Tibial artery (tissue), 4 donors: ENCODE data around the gene LMLN.

Experiments used
- DNase-seq, 2 donors: peaks; one replicate each; pipeline ENCODE4 v3.0.0-alpha.2; 2019
- H3K27ac ChIP-seq, 2 donors: fragments of 200-600 bp; sonication (generic) in 1 of 2; 1 replicate in 1 of 2; 2 replicates in 1 of 2; pipeline ENCODE4 v1.5.1; 2018 to 2019; ENCODE audit warnings: mild to moderate bottlenecking in 1 of 2
- H3K27me3 ChIP-seq, 2 donors: fragments of 200-600 bp; sonication (generic) in 1 of 2; one replicate each; pipeline versions ENCODE4 v1.5.1 to v1.6.0; 2016 to 2019
- H3K36me3 ChIP-seq, 3 donors: fragments of 200-600 bp; sonication (generic) in 2 of 3; one replicate each; pipeline ENCODE4 v1.5.1; 2016 to 2019; ENCODE audit warnings: mild to moderate bottlenecking in 2 of 3
- H3K4me1 ChIP-seq, 4 donors: fragments of 200-600 bp; sonication (generic) in 2 of 4; 1 replicate in 3 of 4; 2 replicates in 1 of 4; pipeline ENCODE4 v1.5.1; 2016 to 2019
- H3K4me3 ChIP-seq, 2 donors: fragments of 200-600 bp; sonication (generic) in 1 of 2; 1 replicate in 1 of 2; 2 replicates in 1 of 2; pipeline ENCODE4 v1.5.1; 2018 to 2019; ENCODE audit warnings: mild to moderate bottlenecking in 2 of 2
- H3K9me3 ChIP-seq, 3 donors: fragments of 200-600 bp; sonication (generic) in 1 of 3; one replicate each; pipeline ENCODE4 v1.5.1; 2016 to 2019
- intact Hi-C: fragments of 100-400 bp; cut with DNase I; formaldehyde crosslinking; loops from one replicate; pipeline ENCODE4 v1.15.0; 2023; ENCODE audit warnings: low total_unique reads
- TF ChIP-seq, protein P1 (sequence below), 2 experiments: fragments of 200-600 bp in 1 of 2; fragments of 450-650 bp in 1 of 2; IDR thresholded peaks; one replicate each; pipeline ENCODE4 v1.5.1; 2017 to 2019; ENCODE audit warnings: antibody characterized with exemption in 2 of 2, mild to moderate bottlenecking in 1 of 2, moderate library complexity in 1 of 2

Gene LMLN

GRCh38 chr3:197936819-197937384 lies 23.1 kb upstream of the LMLN start:
- DNase-seq: no peak
- Histone ChIP-seq H3K4me3 (no peak overlapping the region), H3K36me3 (peaks cover 0 to 2% (median 0%) of the 10 kb centered on the region in 3 donors), H3K4me1 (no peaks in the 10 kb centered on the region), H3K27ac (no peak overlapping the region), H3K27me3 (no peaks in the 10 kb centered on the region), H3K9me3 (no peaks in the 10 kb centered on the region)
- TF ChIP-seq, protein P1, sequence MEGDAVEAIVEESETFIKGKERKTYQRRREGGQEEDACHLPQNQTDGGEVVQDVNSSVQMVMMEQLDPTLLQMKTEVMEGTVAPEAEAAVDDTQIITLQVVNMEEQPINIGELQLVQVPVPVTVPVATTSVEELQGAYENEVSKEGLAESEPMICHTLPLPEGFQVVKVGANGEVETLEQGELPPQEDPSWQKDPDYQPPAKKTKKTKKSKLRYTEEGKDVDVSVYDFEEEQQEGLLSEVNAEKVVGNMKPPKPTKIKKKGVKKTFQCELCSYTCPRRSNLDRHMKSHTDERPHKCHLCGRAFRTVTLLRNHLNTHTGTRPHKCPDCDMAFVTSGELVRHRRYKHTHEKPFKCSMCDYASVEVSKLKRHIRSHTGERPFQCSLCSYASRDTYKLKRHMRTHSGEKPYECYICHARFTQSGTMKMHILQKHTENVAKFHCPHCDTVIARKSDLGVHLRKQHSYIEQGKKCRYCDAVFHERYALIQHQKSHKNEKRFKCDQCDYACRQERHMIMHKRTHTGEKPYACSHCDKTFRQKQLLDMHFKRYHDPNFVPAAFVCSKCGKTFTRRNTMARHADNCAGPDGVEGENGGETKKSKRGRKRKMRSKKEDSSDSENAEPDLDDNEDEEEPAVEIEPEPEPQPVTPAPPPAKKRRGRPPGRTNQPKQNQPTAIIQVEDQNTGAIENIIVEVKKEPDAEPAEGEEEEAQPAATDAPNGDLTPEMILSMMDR (IDR thresholded peaks at IDR 0.05): no peak
- intact Hi-C loops: no loop called here

DNA sequence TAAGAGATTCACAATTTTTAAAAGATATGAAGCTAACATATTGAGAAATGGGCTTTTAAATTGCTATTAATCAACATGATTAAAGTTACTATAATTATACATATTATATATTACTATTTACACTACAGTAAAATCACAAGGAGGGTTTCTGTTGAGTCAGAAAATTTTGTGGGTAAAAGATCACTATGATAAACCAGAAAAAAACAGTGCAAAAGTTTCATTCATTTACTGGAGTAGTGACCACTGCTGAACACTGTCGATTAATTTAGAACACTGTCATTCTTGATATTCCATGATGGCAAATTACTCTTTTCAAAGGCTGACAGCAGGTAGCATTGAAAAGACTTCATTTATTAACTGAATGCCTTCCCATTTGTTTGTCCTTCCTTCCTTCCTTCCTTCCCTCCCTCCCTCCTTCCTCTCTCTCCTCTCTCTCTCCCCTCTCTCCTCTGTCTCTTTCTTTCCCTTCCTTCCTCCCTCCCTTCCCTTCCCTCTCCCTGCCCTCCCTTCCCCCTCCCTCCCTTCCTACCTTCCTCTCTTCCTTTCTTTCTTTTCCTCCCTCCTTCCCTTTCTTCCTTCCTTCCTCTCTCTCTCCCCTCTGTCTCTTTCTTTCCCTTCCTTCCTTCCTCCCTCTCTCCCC lies 19.2 kb upstream of the LMLN start:
- H3K27ac ChIP-seq: no peak overlapping the region
- TF ChIP-seq, protein P1 (IDR thresholded peaks at IDR 0.05): no peak
- no peaks in the 10 kb centered on the region for H3K36me3 ChIP-seq
- H3K9me3 ChIP-seq: no peaks in the 10 kb centered on the region
- no peaks in the 10 kb centered on the region for H3K27me3 ChIP-seq
- intact Hi-C loops: no loop called here
- no peak overlapping the region for H3K4me3 ChIP-seq
- no peak for DNase-seq
- H3K4me1 ChIP-seq: no peaks in the 10 kb centered on the region

- TF ChIP-seq, protein P1 (IDR thresholded peaks at IDR 0.05): peak; percentile 60
- Histone ChIP-seq H3K36me3 (no peaks in the 10 kb centered on the region), H3K4me3 (no peak overlapping the region), H3K27me3 (no peaks in the 10 kb centered on the region), H3K27ac (no peak overlapping the region), H3K4me1 (no peaks in the 10 kb centered on the region), H3K9me3 (no peaks in the 10 kb centered on the region)
- intact Hi-C loops: no loop called here
- no peak for DNase-seq
These were observed 17.0 kb upstream of the LMLN start for GRCh38 chr3:197942956-197943556.

DNA sequence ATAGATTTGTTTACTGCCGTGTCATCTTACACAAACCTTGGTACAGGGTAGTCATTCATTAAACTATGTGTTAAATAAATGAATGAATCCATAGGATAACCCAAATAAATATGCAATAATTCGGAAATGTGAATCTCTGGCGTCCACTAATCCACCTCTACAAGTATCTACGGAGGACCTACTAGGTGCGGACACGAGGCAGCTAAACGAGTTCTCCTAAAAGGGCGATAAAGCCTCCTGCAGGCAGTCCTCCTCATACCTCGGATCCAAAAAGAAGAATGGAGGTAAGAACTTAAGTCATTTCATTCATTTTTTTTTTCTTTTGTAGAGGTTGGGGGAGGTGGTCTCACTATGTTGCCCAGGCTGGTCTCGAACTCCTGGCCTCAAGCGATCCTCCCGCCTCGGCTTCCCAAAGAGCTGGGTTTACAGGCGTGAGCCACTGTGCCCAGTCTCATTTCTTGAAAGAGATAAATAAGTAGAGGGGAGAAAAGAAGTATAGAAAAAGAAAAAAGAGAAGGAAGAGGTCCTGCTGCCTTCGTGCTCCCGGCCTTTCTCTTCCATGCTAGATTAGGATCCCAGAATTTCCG lies 10.7 kb upstream of the LMLN start:
- no peaks in the 10 kb centered on the region for H3K27me3 ChIP-seq
- peaks cover 31 to 32% (median 31%) of the 10 kb centered on the region in 3 donors for H3K36me3 ChIP-seq
- TF ChIP-seq, protein P1 (IDR thresholded peaks at IDR 0.05): no peak
- H3K27ac ChIP-seq: peak overlapping the region; percentile 74 to 84
- intact Hi-C loops: loop anchor here (5.0 kb wide), 1 partner anchor 42 kb away; no protein-coding TSS in a partner anchor
- peak overlapping the region; percentile 57 to 64 for H3K4me3 ChIP-seq
- no peaks in the 10 kb centered on the region for H3K9me3 ChIP-seq
- H3K4me1 ChIP-seq: peaks cover 0 to 42% (median 33%) of the 10 kb centered on the region in 4 donors
- no peak for DNase-seq

DNA sequence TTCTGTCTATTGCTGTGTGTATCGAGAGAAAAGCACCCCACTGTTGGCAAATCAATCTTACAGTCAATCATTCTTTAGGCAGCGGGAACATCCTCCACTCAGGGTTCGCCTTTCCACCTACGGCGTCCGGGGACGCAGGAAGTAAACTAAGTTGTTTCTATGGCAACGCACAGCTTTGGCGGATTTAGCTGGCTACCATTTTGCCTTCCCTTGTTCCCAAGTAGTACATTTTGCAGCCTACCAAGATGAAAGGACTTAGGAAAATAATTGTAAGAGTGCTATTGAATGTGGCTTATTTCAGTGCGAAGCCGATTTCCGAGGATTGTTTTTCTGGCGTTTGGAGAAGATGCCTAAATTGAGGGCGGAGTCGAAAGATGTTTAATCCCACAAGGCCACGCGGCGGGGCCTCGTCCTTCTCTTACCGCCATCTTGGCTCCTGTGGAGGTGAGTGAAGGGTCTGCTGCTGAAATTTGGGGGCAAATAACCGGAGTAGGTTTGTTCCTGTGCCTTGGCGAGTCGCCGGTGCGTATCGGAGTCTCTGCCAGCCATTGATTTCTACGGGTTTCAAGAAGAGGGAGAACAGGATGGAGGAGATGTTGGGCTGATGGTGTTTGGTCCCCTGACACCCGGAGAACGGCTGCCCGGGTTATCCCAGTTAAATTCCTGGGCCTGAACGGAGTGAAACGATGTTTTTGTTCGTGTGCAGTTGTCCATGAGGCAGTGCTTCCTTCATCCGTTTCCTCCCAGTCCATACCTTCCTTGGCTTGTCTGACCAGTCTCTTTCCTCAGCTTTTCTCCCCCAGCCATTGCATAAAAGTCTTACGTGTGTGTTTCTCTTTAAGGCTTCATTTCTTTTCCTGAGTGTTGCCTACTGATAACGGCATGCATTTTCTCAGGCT lies 10.0 kb upstream of the LMLN start, which contains the start of gene RPL35A:
RPL35A (plus strand) TSS at position 413 of the 899 bp plus-strand sequence. CDS start 778 bp downstream, outside the sequence.
- peaks cover 0 to 42% (median 33%) of the 10 kb centered on the region in 4 donors for H3K4me1 ChIP-seq
- peak; percentile 84 to 90 for DNase-seq
- H3K36me3 ChIP-seq: peaks cover 38 to 39% (median 38%) of the 10 kb centered on the region in 3 donors
- TF ChIP-seq, protein P1 (IDR thresholded peaks at IDR 0.05): no peak
- peak within 1 kb of the TSS; percentile 57 to 64 for H3K4me3 ChIP-seq
- no peaks in the 10 kb centered on the region for H3K9me3 ChIP-seq
- intact Hi-C loops: loop anchor here (1.0 to 5.0 kb wide), 2 partner anchors 10 to 43 kb away; partner anchors contain the start of gene LMLN
- H3K27ac ChIP-seq: peak within 1 kb of the TSS; percentile 74 to 84
- no peaks in the 10 kb centered on the region for H3K27me3 ChIP-seq
